GM12878 (cell line): ENCODE measurements around the gene FAM161A. TPM values are rescaled to one million over a fixed set of nuclear protein-coding genes. Genes with fewer than 3 reads are reported as not detected.

ENCODE experiments used
- BCL11A ChIP-seq: IDR thresholded peaks from 2 replicates; pipeline ENCODE4 v1.6.1; 2011; ENCODE audit warnings: low read depth, low read length
- BCL3 ChIP-seq: IDR thresholded peaks from 2 replicates; pipeline ENCODE4 v1.6.1; 2011; ENCODE audit warnings: borderline replicate concordance, low read depth, mild to moderate bottlenecking, moderate library complexity, low read length; ENCODE audit not compliant: insufficient read depth, poor library complexity, severe bottlenecking
- BMI1 ChIP-seq: fragments of 450-650 bp; IDR thresholded peaks from 2 replicates; pipeline ENCODE4 v1.6.1; 2016; ENCODE audit warnings: mild to moderate bottlenecking, moderate library complexity, borderline replicate concordance
- CBX3 ChIP-seq: fragments of 200-600 bp; sonication (generic); IDR thresholded peaks from 2 replicates; pipeline ENCODE4 v1.6.1; 2016; ENCODE audit warnings: low read depth, borderline replicate concordance
- CHD1 ChIP-seq: IDR thresholded peaks from 2 replicates; pipeline ENCODE4 v1.6.1; 2012; ENCODE audit warnings: low read depth, low read length, improper control_type of control experiment
- CHD2 ChIP-seq: IDR thresholded peaks from 2 replicates; pipeline ENCODE4 v1.6.1; 2011; ENCODE audit warnings: low read depth, low read length, improper control_type of control experiment, borderline replicate concordance
- EED ChIP-seq: sonication (generic); IDR thresholded peaks from 2 replicates; pipeline ENCODE4 v1.6.1; 2016; ENCODE audit warnings: antibody characterized with exemption, low read depth
- GATAD2B ChIP-seq: fragments of 450-650 bp; conservative IDR thresholded peaks from 2 replicates; pipeline ENCODE4 v1.6.1; 2017; ENCODE audit warnings: low read depth, mild to moderate bottlenecking, moderate library complexity
- HCFC1 ChIP-seq: fragments of 150-350 bp; IDR thresholded peaks from 2 replicates; pipeline ENCODE4 v1.6.1; 2014; ENCODE audit warnings: low read length
- IRF4 ChIP-seq: IDR thresholded peaks from 2 replicates; pipeline ENCODE4 v1.6.1; 2011; ENCODE audit warnings: low read depth, low read length
- IRF5 ChIP-seq: fragments of 450-650 bp; IDR thresholded peaks from 2 replicates; pipeline ENCODE4 v1.6.1; 2017; ENCODE audit warnings: borderline replicate concordance
- JUND ChIP-seq: IDR thresholded peaks from 2 replicates; pipeline ENCODE4 v1.6.1; 2012; ENCODE audit warnings: low read depth, mild to moderate bottlenecking, low read length, improper control_type of control experiment, moderate library complexity
- MYB ChIP-seq: fragments of 150-350 bp; IDR thresholded peaks from 2 replicates; pipeline ENCODE4 v1.6.1; 2014; ENCODE audit warnings: mild to moderate bottlenecking, low read depth, low read length, borderline replicate concordance
- NKRF ChIP-seq: fragments of 450-650 bp; conservative IDR thresholded peaks from 2 replicates; pipeline ENCODE4 v1.6.1; 2017; ENCODE audit warnings: mild to moderate bottlenecking, moderate library complexity
- PAX5 ChIP-seq: IDR thresholded peaks from 2 replicates; pipeline ENCODE4 v1.6.1; 2011; ENCODE audit warnings: low read depth, low read length, borderline replicate concordance
- PKNOX1 ChIP-seq: fragments of 450-650 bp; IDR thresholded peaks from 2 replicates; pipeline ENCODE4 v1.6.1; 2016; ENCODE audit warnings: mild to moderate bottlenecking
- RCOR1 ChIP-seq: conservative IDR thresholded peaks from 2 replicates; pipeline ENCODE4 v1.6.1; 2012; ENCODE audit warnings: low read depth, low read length, improper control_type of control experiment
- SUPT20H ChIP-seq: IDR thresholded peaks from 2 replicates; pipeline ENCODE4 v1.6.1; 2011; ENCODE audit warnings: low read depth, mild to moderate bottlenecking, low read length, moderate library complexity, borderline replicate concordance; ENCODE audit not compliant: control insufficient read depth
- TCF12 ChIP-seq: IDR thresholded peaks from 2 replicates; pipeline ENCODE4 v1.6.1; 2011; ENCODE audit warnings: low read depth, mild to moderate bottlenecking, low read length
- YY1 ChIP-seq: IDR thresholded peaks from 2 replicates; pipeline ENCODE4 v1.6.1; 2011; ENCODE audit warnings: low read depth, mild to moderate bottlenecking, low read length
- ZNF217 ChIP-seq: fragments of 450-650 bp; IDR thresholded peaks from 2 replicates; pipeline ENCODE4 v1.6.1; 2017; ENCODE audit warnings: antibody characterized with exemption, mild to moderate bottlenecking
- ZNF384 ChIP-seq: IDR thresholded peaks from 2 replicates; pipeline ENCODE4 v1.6.1; 2012; ENCODE audit warnings: low read depth, mild to moderate bottlenecking, low read length, improper control_type of control experiment, borderline replicate concordance
- polyA plus RNA-seq, 11 experiments: library from polyadenylated mRNA; depleted of rRNA in 4 of 11; unstranded in 6 of 11; stranded (reverse) in 5 of 11; fragments of >200 nt; fragmentation: Nextera tagmentation in 4 of 11; fragmentation: Illumina TruSeq in 1 of 11; extraction: Ambion mirVana in 4 of 11; extraction: Trizol in 1 of 11; gene quantifications; 1 replicate in 1 of 11; 2 replicates in 10 of 11; pipeline versions ENCODE4 v1.2.1 to v1.2.3, GENCODE V29; 2011 to 2016; ENCODE audit warnings: inconsistent platforms in 2 of 11, missing spikeins in 2 of 11, low read depth in 1 of 11
- total RNA-seq, 4 experiments: library from RNA; depleted of rRNA in 3 of 4; stranded (reverse); fragments of >200 nt in 3 of 4; fragmentation: Illumina TruSeq in 1 of 4; extraction: Trizol in 1 of 4; gene quantifications; 2 replicates each; pipeline versions ENCODE4 v1.2.1 to v1.2.3, GENCODE V29; 2013 to 2021

The FAM161A gene
- total and polyA plus RNA-seq, 10 of the 15 experiments (the other 5 are each of a cell fraction or from before 2014, with no cell fraction given) = 2.2 to 12.2 (median 8.9) TPM

GRCh38 chr2:61888267-61889055 lies 34.6 kb upstream of the FAM161A start, which contains the start of gene CCT4 (continued):
- TF ChIP-seq MYB (peak; percentile 98), HCFC1 (peak; percentile 87), ZNF217 (no peak), RCOR1 (no peak), GATAD2B (peak; percentile 77), CHD2 (0 out of 2 replicates have a peak, but pooled peaks have one; percentile 62), EED (0 out of 2 replicates have a peak, but pooled peaks have one; percentile 15), CBX3 (no peak), CHD1 (0 out of 2 replicates have a peak, but pooled peaks have one; percentile 67), NKRF (peak; percentile 93), YY1 (peak; percentile 76), IRF5 (peak; percentile 94), TCF12 (no peak), IRF4 (peak; percentile 43; the same call in 1 of the 2 replicates), PKNOX1 (0 out of 2 replicates have a peak, but pooled peaks have one; percentile 5), ZNF384 (peak; percentile 95), BCL3 (peak; percentile 22), BCL11A (no peak), SUPT20H (no peak), BMI1 (no peak), JUND (peak; percentile 27; the same call in 1 of the 2 replicates), PAX5 (no peak)
